Keratinocyte (primary cell): ENCODE results near the gene CYTH2. TPM values are rescaled to one million over a fixed set of nuclear protein-coding genes. Genes with fewer than 3 reads are reported as not detected.

Experiments used
- DNase-seq: peaks from one replicate; pipeline ENCODE4 v3.0.0-alpha.2; 2011; ENCODE audit warnings: low read depth, missing footprints, low spot score
- FAIRE-seq: peaks from 2 replicates; lab custom pipeline; 2011; peaks lifted over from hg19 to GRCh38; lab: Jason Lieb, UNC
- H2AFZ ChIP-seq: 2 replicates; pipeline ENCODE4 v1.6.0; 2012; ENCODE audit warnings: low read length, control low read depth, inconsistent platforms; ENCODE audit not compliant: control insufficient read depth
- H3K27ac ChIP-seq: 2 replicates; pipeline ENCODE4 v1.5.1; 2011; ENCODE audit warnings: low read length; ENCODE audit not compliant: control insufficient read depth, insufficient read depth
- H3K27me3 ChIP-seq: 3 replicates; pipeline ENCODE4 v1.6.0; 2011; ENCODE audit warnings: low read length; ENCODE audit not compliant: control insufficient read depth, insufficient read depth; ENCODE audit errors: extremely low read depth
- H3K36me3 ChIP-seq, 2 experiments: 2 replicates in 1 of 2; 3 replicates in 1 of 2; pipeline ENCODE4 v1.5.1; 2011; ENCODE audit warnings: low read length in 2 of 2, mild to moderate bottlenecking in 1 of 2; ENCODE audit not compliant: control insufficient read depth in 2 of 2, insufficient read depth in 2 of 2; ENCODE audit errors: extremely low read depth in 1 of 2
- H3K4me1 ChIP-seq: 3 replicates; pipeline ENCODE4 v1.5.1; 2011; ENCODE audit warnings: low read length; ENCODE audit not compliant: control insufficient read depth, insufficient read depth; ENCODE audit errors: extremely low read depth
- H3K4me2 ChIP-seq: 3 replicates; pipeline ENCODE4 v1.6.0; 2011; ENCODE audit warnings: low read depth, low read length; ENCODE audit not compliant: control insufficient read depth, insufficient read depth; ENCODE audit errors: extremely low read depth
- H3K4me3 ChIP-seq, 3 experiments: fragments of 200-600 bp in 1 of 3; sonication (generic) in 1 of 3; 2 replicates in 2 of 3; 3 replicates in 1 of 3; pipeline ENCODE4 v1.5.1; 2011 to 2016; ENCODE audit warnings: low read length in 3 of 3, mild to moderate bottlenecking in 3 of 3, control low read depth in 2 of 3, inconsistent platforms in 1 of 3, low read depth in 1 of 3, mixed read lengths in 1 of 3, mixed run types in 1 of 3, moderate library complexity in 1 of 3; ENCODE audit not compliant: control insufficient read depth in 2 of 3, insufficient read depth in 2 of 3; ENCODE audit errors: extremely low read depth in 1 of 3
- H3K79me2 ChIP-seq: 2 replicates; pipeline ENCODE4 v1.6.0; 2012; ENCODE audit warnings: low read length; ENCODE audit not compliant: control insufficient read depth, insufficient read depth
- H3K9ac ChIP-seq: 3 replicates; pipeline ENCODE4 v1.6.0; 2011; ENCODE audit warnings: low read length; ENCODE audit not compliant: control insufficient read depth, insufficient read depth; ENCODE audit errors: extremely low read depth
- H3K9me1 ChIP-seq: 3 replicates; pipeline ENCODE4 v1.6.0; 2011; ENCODE audit warnings: low read length; ENCODE audit not compliant: control insufficient read depth, insufficient read depth; ENCODE audit errors: extremely low read depth
- H3K9me3 ChIP-seq: 2 replicates; pipeline ENCODE4 v1.5.1; 2012; ENCODE audit warnings: low read depth, low read length; ENCODE audit not compliant: control insufficient read depth
- H4K20me1 ChIP-seq: 3 replicates; pipeline ENCODE4 v1.6.0; 2011; ENCODE audit warnings: low read length; ENCODE audit not compliant: control insufficient read depth, insufficient read depth; ENCODE audit errors: extremely low read depth
- EZH2 ChIP-seq: IDR thresholded peaks from one replicate; pipeline ENCODE4 v1.6.1; 2012; ENCODE audit warnings: inconsistent platforms, mild to moderate bottlenecking, low read length, moderate library complexity
- dilution Hi-C: fragments of 300-500 bp; cut with MboI; formaldehyde crosslinking; loops from one replicate; pipeline ENCODE4 v1.7.0; 2020; ENCODE audit warnings: low sequenced_read_pairs; ENCODE audit not compliant: extremely low pct_ligation_motif_present
- polyA plus RNA-seq, 5 experiments: library from polyadenylated mRNA; depleted of rRNA in 3 of 5; stranded (reverse) in 3 of 5; stranded (forward) in 1 of 5; unstranded in 1 of 5; fragments of >200 nt; gene quantifications; 1 replicate in 1 of 5; 2 replicates in 3 of 5; 3 replicates in 1 of 5; pipeline versions ENCODE4 v1.2.1 to v1.2.3, GENCODE V29; 2011 to 2012; ENCODE audit warnings: missing spikeins in 2 of 5, low read depth in 1 of 5, low replicate concordance in 1 of 5
- TF ChIP-seq, protein P1 (sequence below), 3 experiments: IDR thresholded peaks in 1 of 3; conservative IDR thresholded peaks in 1 of 3; optimal IDR thresholded peaks in 1 of 3; 2 replicates in 2 of 3; 3 replicates in 1 of 3; pipeline versions ENCODE3 to v1.5.1; 2011; ENCODE audit warnings: low read length in 3 of 3, mild to moderate bottlenecking in 3 of 3, moderate library complexity in 2 of 3, control low read depth in 1 of 3, inconsistent platforms in 1 of 3; ENCODE audit not compliant: insufficient read depth in 2 of 3; ENCODE audit errors: extremely low read depth in 1 of 3

CYTH2 gene
- polyA plus RNA-seq, 1 donor (not counting 4 experiments of a cell fraction or from before 2014, with no cell fraction given) = 27.0 TPM

DNA sequence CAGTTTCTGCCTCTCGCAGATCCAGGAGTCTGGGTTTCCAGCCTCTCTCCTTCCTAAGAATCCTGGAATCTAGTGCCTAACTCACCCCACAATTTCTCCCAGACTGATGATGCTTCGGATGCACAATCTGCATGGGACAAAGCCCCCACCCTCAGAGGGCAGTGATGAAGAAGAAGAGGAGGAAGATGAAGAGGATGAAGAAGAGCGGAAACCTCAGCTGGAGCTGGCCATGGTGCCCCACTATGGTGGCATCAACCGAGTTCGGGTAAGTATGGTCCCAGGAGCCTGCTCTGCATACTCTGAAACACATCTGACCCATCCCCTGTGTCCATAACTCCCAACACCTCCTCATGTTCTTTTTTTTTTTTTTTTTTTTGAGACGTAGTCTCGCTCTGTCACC lies 22.6 kb upstream of the CYTH2 start:
- Histone ChIP-seq H3K9me3 (no peaks in the 10 kb centered on the region), H3K27me3 (peaks cover 23% of the 10 kb centered on the region), H3K36me3 (peaks cover 18 to 31% of the 10 kb centered on the region in 2 experiments), H3K4me2 (peak overlapping the region; percentile 96), H4K20me1 (peaks cover 1% of the 10 kb centered on the region), H3K79me2 (peaks cover 24% of the 10 kb centered on the region), H3K4me3 (peak overlapping the region; percentile 72 to 92 (median 91)), H3K9me1 (no peaks in the 10 kb centered on the region), H3K27ac (peak overlapping the region; percentile 87), H3K4me1 (peaks cover 19% of the 10 kb centered on the region), H3K9ac (peak overlapping the region; percentile 95), H2AFZ (no peak overlapping the region)
- no peak for DNase-seq
- dilution Hi-C loops = no loop called here
- FAIRE-seq = no peak
- TF ChIP-seq EZH2 = no peak
- TF ChIP-seq, protein P1, sequence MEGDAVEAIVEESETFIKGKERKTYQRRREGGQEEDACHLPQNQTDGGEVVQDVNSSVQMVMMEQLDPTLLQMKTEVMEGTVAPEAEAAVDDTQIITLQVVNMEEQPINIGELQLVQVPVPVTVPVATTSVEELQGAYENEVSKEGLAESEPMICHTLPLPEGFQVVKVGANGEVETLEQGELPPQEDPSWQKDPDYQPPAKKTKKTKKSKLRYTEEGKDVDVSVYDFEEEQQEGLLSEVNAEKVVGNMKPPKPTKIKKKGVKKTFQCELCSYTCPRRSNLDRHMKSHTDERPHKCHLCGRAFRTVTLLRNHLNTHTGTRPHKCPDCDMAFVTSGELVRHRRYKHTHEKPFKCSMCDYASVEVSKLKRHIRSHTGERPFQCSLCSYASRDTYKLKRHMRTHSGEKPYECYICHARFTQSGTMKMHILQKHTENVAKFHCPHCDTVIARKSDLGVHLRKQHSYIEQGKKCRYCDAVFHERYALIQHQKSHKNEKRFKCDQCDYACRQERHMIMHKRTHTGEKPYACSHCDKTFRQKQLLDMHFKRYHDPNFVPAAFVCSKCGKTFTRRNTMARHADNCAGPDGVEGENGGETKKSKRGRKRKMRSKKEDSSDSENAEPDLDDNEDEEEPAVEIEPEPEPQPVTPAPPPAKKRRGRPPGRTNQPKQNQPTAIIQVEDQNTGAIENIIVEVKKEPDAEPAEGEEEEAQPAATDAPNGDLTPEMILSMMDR (optimal IDR thresholded peaks at IDR 0.05 in 1 of 3, IDR thresholded peaks at IDR 0.05 in 1 of 3, conservative IDR thresholded peaks at IDR 0.05 in 1 of 3; ENCODE audit: extremely low read depth in 1 of 3, insufficient read depth in 2 of 3, low read length in 3 of 3) = no peak

DNA sequence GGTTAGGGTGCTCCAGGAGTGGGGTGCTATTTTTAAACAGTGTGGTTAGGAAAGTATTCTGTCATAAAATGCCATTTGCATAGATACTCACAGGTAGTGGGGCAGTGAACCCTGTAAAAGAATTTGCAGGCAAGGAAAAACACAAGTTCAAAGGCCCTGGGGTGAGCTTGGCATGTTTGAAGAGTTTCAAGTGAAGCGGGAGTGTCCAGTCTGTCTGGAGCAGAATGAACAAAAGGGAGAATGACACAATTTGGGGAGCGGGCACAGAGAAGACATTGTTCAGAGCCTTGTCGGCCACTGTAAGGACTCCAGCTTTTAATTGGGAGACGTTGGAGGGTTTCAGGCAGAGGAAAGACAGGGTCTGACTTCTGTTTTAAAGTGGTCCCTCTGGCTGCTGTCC lies 20.6 kb upstream of the CYTH2 start:
- H3K27me3 ChIP-seq = peaks cover 12% of the 10 kb centered on the region
- no peak overlapping the region for H3K4me3 ChIP-seq
- H3K4me1 ChIP-seq = peaks cover 19% of the 10 kb centered on the region
- H2AFZ ChIP-seq = no peak overlapping the region
- no peak overlapping the region for H3K9ac ChIP-seq
- H3K4me2 ChIP-seq = no peak overlapping the region
- FAIRE-seq (no peak), DNase-seq (no peak)
- peaks cover 3% of the 10 kb centered on the region for H4K20me1 ChIP-seq
- no peak for TF ChIP-seq EZH2
- TF ChIP-seq, protein P1 (optimal IDR thresholded peaks at IDR 0.05 in 1 of 3, IDR thresholded peaks at IDR 0.05 in 1 of 3, conservative IDR thresholded peaks at IDR 0.05 in 1 of 3; ENCODE audit: extremely low read depth in 1 of 3, insufficient read depth in 2 of 3, low read length in 3 of 3) = no peak
- peaks cover 33% of the 10 kb centered on the region for H3K79me2 ChIP-seq
- no peaks in the 10 kb centered on the region for H3K9me1 ChIP-seq
- H3K9me3 ChIP-seq = no peaks in the 10 kb centered on the region
- dilution Hi-C loops = no loop called here
- H3K36me3 ChIP-seq = peaks cover 31 to 38% of the 10 kb centered on the region in 2 experiments
- no peak overlapping the region for H3K27ac ChIP-seq
